ENCODE measurements around the gene ZNF106. TPM values are rescaled to one million over a fixed set of nuclear protein-coding genes. Genes with fewer than 3 reads are reported as not detected.

ZNF106 gene
- total RNA-seq, 1 experiment from 2014 or later: 28.5 TPM

GRCh38 chr15:42411884-42412283 lies 79.1 kb downstream of the ZNF106 start:
- Histone ChIP-seq H3K4me1 (ENCODE audit: control insufficient read depth in 1 of 2, insufficient read depth in 2 of 2, low read length in 2 of 2) (no peaks in the 10 kb centered on the region), H3K27ac (ENCODE audit: low read depth, low read length) (no peak overlapping the region), H3K9ac (ENCODE audit: low read length) (no peak overlapping the region), H3K79me2 (ENCODE audit: insufficient read depth, low read length) (no peaks in the 10 kb centered on the region), H3K4me2 (ENCODE audit: low read length) (no peak overlapping the region), H3K36me3 (ENCODE audit: control insufficient read depth in 1 of 2, insufficient read depth in 2 of 2, low read length in 2 of 2) (peaks cover 4 to 8% of the 10 kb centered on the region in 2 experiments; a peak in 2 of 4 replicates), H3K9me3 (ENCODE audit: control insufficient read depth in 1 of 2, insufficient read depth in 1 of 2, low read depth in 1 of 2, low read length in 2 of 2) (no peaks in the 10 kb centered on the region), H4K20me1 (ENCODE audit: insufficient read depth) (no peaks in the 10 kb centered on the region), H3K27me3 (ENCODE audit: insufficient read depth, low read length) (no peaks in the 10 kb centered on the region), H3K9me2 (ENCODE audit: insufficient read depth) (no peaks in the 10 kb centered on the region), H3K4me3 (replicated peaks in 1 of 2; ENCODE audit: low read depth in 1 of 2, low read length in 2 of 2) (no peak overlapping the region), H2AFZ (ENCODE audit: low read depth, low read length, poor library complexity, severe bottlenecking) (no peak overlapping the region)
- RAD21 ChIA-PET (ENCODE audit: low non-redundant PET in 1 of 2, low total read pairs in 2 of 2, uncharacterized antibody in 2 of 2, unreplicated experiment in 2 of 2): no interaction called here
- BruUV-seq (replicated peaks): no TSS peak
- POLR2A ChIA-PET: no interaction called here
- intact Hi-C loops (cut with micrococcal nuclease): no loop called here
- DNase-seq (ENCODE audit: low read depth, low spot score) (no peak), ATAC-seq (no peak)
- CTCF ChIA-PET: no interaction called here
- TF ChIP-seq EGR1 (IDR thresholded peaks at IDR 0.05; ENCODE audit: low read depth): no peak
- TF ChIP-seq SRF (IDR thresholded peaks at IDR 0.05; ENCODE audit: low read depth): no peak
- TF ChIP-seq ATF3 (IDR thresholded peaks at IDR 0.05): no peak
- no peak for TF ChIP-seq MAX (IDR thresholded peaks at IDR 0.05)

GRCh38 chr15:42409011-42409410 lies 81.9 kb downstream of the ZNF106 start:
- Histone ChIP-seq H3K9ac (ENCODE audit: low read length) (no peak overlapping the region), H3K4me3 (replicated peaks in 1 of 2; ENCODE audit: low read depth in 1 of 2, low read length in 2 of 2) (no peak overlapping the region), H3K79me2 (ENCODE audit: insufficient read depth, low read length) (no peaks in the 10 kb centered on the region), H3K27ac (ENCODE audit: low read depth, low read length) (no peak overlapping the region), H4K20me1 (ENCODE audit: insufficient read depth) (no peaks in the 10 kb centered on the region), H3K36me3 (ENCODE audit: control insufficient read depth in 1 of 2, insufficient read depth in 2 of 2, low read length in 2 of 2) (peaks cover 0 to 5% of the 10 kb centered on the region in 2 experiments; a peak in 1 of 4 replicates), H3K4me1 (ENCODE audit: control insufficient read depth in 1 of 2, insufficient read depth in 2 of 2, low read length in 2 of 2) (no peaks in the 10 kb centered on the region), H3K9me3 (ENCODE audit: control insufficient read depth in 1 of 2, insufficient read depth in 1 of 2, low read depth in 1 of 2, low read length in 2 of 2) (no peaks in the 10 kb centered on the region), H3K4me2 (ENCODE audit: low read length) (no peak overlapping the region), H3K9me2 (ENCODE audit: insufficient read depth) (no peaks in the 10 kb centered on the region), H3K27me3 (ENCODE audit: insufficient read depth, low read length) (no peaks in the 10 kb centered on the region), H2AFZ (ENCODE audit: low read depth, low read length, poor library complexity, severe bottlenecking) (no peak overlapping the region)
- POLR2A ChIA-PET: no interaction called here
- ATAC-seq: no peak
- no peak for DNase-seq (ENCODE audit: low read depth, low spot score)
- CTCF ChIA-PET: no interaction called here
- RAD21 ChIA-PET (ENCODE audit: low non-redundant PET in 1 of 2, low total read pairs in 2 of 2, uncharacterized antibody in 2 of 2, unreplicated experiment in 2 of 2): no interaction called here
- intact Hi-C loops (cut with micrococcal nuclease): no loop called here
- BruUV-seq (replicated peaks): no TSS peak
- TF ChIP-seq MAX (IDR thresholded peaks at IDR 0.05) (no peak), REST (IDR thresholded peaks at IDR 0.05; ENCODE audit: low read depth) (no peak), ATF3 (IDR thresholded peaks at IDR 0.05) (no peak), SP1 (IDR thresholded peaks at IDR 0.05; ENCODE audit: low read depth) (no peak), EZH2 (IDR thresholded peaks at IDR 0.05) (no peak), ZFX (IDR thresholded peaks at IDR 0.05) (no peak), ZNF274 (IDR thresholded peaks at IDR 0.05; ENCODE audit: low read depth, low read length) (no peak), SRF (IDR thresholded peaks at IDR 0.05; ENCODE audit: low read depth) (no peak), TCF7L2 (IDR thresholded peaks at IDR 0.05; ENCODE audit: borderline replicate concordance, extremely low read depth, insufficient read depth, insufficient read length) (no peak), JUND (IDR thresholded peaks at IDR 0.05) (no peak), ZBTB33 (IDR thresholded peaks at IDR 0.05; ENCODE audit: extremely low read depth, insufficient replicate concordance, low read length) (no peak), POLR2A (IDR thresholded peaks at IDR 0.05; ENCODE audit: borderline replicate concordance, extremely low read depth, insufficient read depth, insufficient read length) (no peak), CEBPB (IDR thresholded peaks at IDR 0.05; ENCODE audit: low read depth) (no peak), RAD21 (IDR thresholded peaks at IDR 0.05; ENCODE audit: low read depth) (no peak), EGR1 (IDR thresholded peaks at IDR 0.05; ENCODE audit: low read depth) (no peak)
